HCT116 (cell line): ENCODE measurements around the gene ARSB. TPM values are rescaled to one million over a fixed set of nuclear protein-coding genes. Genes with fewer than 3 reads are reported as not detected.

Experiments used
- ATAC-seq: fragments of 200-7000 bp; cut with Tn5 transposase; 2 replicates; pipeline ENCODE4 v1.9.1; 2020; ENCODE audit warnings: mild to moderate bottlenecking, moderate library complexity
- BruUV-seq: library from RNA; stranded (reverse); fragments of 400-500 nt; replicated peaks from 2 replicates; lab custom pipeline; 2021; lab: Mats Ljungman, UMichigan
- CTCF ChIA-PET: fragments of 300-600 bp; sonication (Branson Sonifier 250); formaldehyde crosslinking; loops from one replicate; lab custom pipeline; 2021; ENCODE audit warnings: antibody characterized with exemption; lab: Charles Lee
- POLR2A ChIA-PET: fragments of 300-600, 350-600 bp; sonication (Branson Sonifier 250); formaldehyde crosslinking; loops from one replicate; lab custom pipeline; 2021; ENCODE audit warnings: antibody characterized with exemption; lab: Charles Lee
- RAD21 ChIA-PET, 2 experiments: fragments of 300-600 bp; sonication (Branson Sonifier 250); formaldehyde crosslinking; loops; one replicate each; lab custom pipeline; 2023; ENCODE audit warnings: low total read pairs in 2 of 2; ENCODE audit not compliant: uncharacterized antibody in 2 of 2, unreplicated experiment in 2 of 2, low non-redundant PET in 1 of 2; lab: Charles Lee
- DNase-seq: peaks from one replicate; pipeline ENCODE4 v3.0.0-alpha.2; 2010; ENCODE audit warnings: low read depth, low spot score
- H2AFZ ChIP-seq: fragments of 200-600 bp; shearing (Covaris generic), sonication (generic); 2 replicates; pipeline ENCODE4 v1.6.1; 2017; ENCODE audit warnings: low read depth, mixed run types, mixed read lengths, antibody characterized with exemption, low read length; ENCODE audit not compliant: poor library complexity, severe bottlenecking
- H3K27ac ChIP-seq: 2 replicates; pipeline ENCODE4 v1.5.1; 2012; ENCODE audit warnings: low read depth, low read length
- H3K27me3 ChIP-seq: fragments of 200-600 bp; sonication (generic); 2 replicates; pipeline ENCODE4 v1.6.1; 2016; ENCODE audit warnings: mixed run types, low read length, mixed read lengths; ENCODE audit not compliant: insufficient read depth
- H3K36me3 ChIP-seq, 2 experiments: fragments of 200-500 bp in 1 of 2; fragments of 200-600 bp in 1 of 2; sonication (Bioruptor generic) in 1 of 2; sonication (generic) in 1 of 2; 2 replicates each; pipeline versions ENCODE4 v1.5.1 to v1.6.1; 2014 to 2016; ENCODE audit warnings: low read length in 2 of 2, inconsistent platforms in 1 of 2, mixed read lengths in 1 of 2, mixed run types in 1 of 2; ENCODE audit not compliant: insufficient read depth in 2 of 2, control insufficient read depth in 1 of 2
- H3K4me1 ChIP-seq, 2 experiments: fragments of 200-600 bp in 1 of 2; sonication (generic) in 1 of 2; 2 replicates each; pipeline versions ENCODE4 v1.5.1 to v1.6.1; 2012 to 2017; ENCODE audit warnings: low read length in 2 of 2, inconsistent platforms in 1 of 2, mild to moderate bottlenecking in 1 of 2, mixed read lengths in 1 of 2, mixed run types in 1 of 2, moderate library complexity in 1 of 2; ENCODE audit not compliant: insufficient read depth in 2 of 2, control insufficient read depth in 1 of 2
- H3K4me2 ChIP-seq: fragments of 200-600 bp; sonication (generic); 2 replicates; pipeline ENCODE4 v1.6.1; 2017; ENCODE audit warnings: mixed run types, low read length, mixed read lengths
- H3K4me3 ChIP-seq, 2 experiments: fragments of 200-600 bp in 1 of 2; sonication (generic) in 1 of 2; replicated peaks in 1 of 2; 2 replicates each; pipeline ENCODE4 v1.5.1; 2011 to 2016; ENCODE audit warnings: low read length in 2 of 2, control low read depth in 1 of 2, low read depth in 1 of 2, mild to moderate bottlenecking in 1 of 2, mixed read lengths in 1 of 2, mixed run types in 1 of 2
- H3K79me2 ChIP-seq: fragments of 200-600 bp; sonication (generic); 2 replicates; pipeline ENCODE4 v1.6.1; 2017; ENCODE audit warnings: mild to moderate bottlenecking, mixed run types, low read length, moderate library complexity, mixed read lengths; ENCODE audit not compliant: insufficient read depth
- H3K9ac ChIP-seq: fragments of 200-600 bp; sonication (generic); 2 replicates; pipeline ENCODE4 v1.6.1; 2016; ENCODE audit warnings: low read length, mixed read lengths
- H3K9me2 ChIP-seq: fragments of 200-600 bp; sonication (generic), shearing (Covaris generic); 2 replicates; pipeline ENCODE4 v1.6.1; 2017; ENCODE audit warnings: mixed run types, mild to moderate bottlenecking, moderate library complexity; ENCODE audit not compliant: insufficient read depth
- H3K9me3 ChIP-seq, 2 experiments: fragments of 200-500 bp in 1 of 2; fragments of 200-600 bp in 1 of 2; sonication (Bioruptor generic) in 1 of 2; sonication (generic) in 1 of 2; 2 replicates each; pipeline ENCODE4 v1.6.1; 2014 to 2017; ENCODE audit warnings: low read length in 2 of 2, mixed read lengths in 2 of 2, inconsistent platforms in 1 of 2, low read depth in 1 of 2, mild to moderate bottlenecking in 1 of 2, mixed run types in 1 of 2, moderate library complexity in 1 of 2; ENCODE audit not compliant: control insufficient read depth in 1 of 2, insufficient read depth in 1 of 2
- H4K20me1 ChIP-seq: fragments of 200-600 bp; sonication (generic), shearing (Covaris generic); 2 replicates; pipeline ENCODE4 v1.6.1; 2017; ENCODE audit warnings: mixed run types, mild to moderate bottlenecking, moderate library complexity; ENCODE audit not compliant: insufficient read depth
- CBX3 ChIP-seq: IDR thresholded peaks from 2 replicates; pipeline ENCODE4 v1.6.1; 2012; ENCODE audit warnings: low read depth
- CEBPB ChIP-seq: IDR thresholded peaks from 2 replicates; pipeline ENCODE4 v1.6.1; 2012; ENCODE audit warnings: low read depth
- EGR1 ChIP-seq: IDR thresholded peaks from 2 replicates; pipeline ENCODE4 v1.6.1; 2012; ENCODE audit warnings: low read depth
- EZH2phosphoT487 ChIP-seq: fragments of 200-600 bp; IDR thresholded peaks from 2 replicates; pipeline ENCODE4 v1.6.1; 2018; ENCODE audit warnings: antibody characterized with exemption, borderline replicate concordance
- FOSL1 ChIP-seq: IDR thresholded peaks from 2 replicates; pipeline ENCODE4 v1.6.1; 2012; ENCODE audit warnings: low read depth
- POLR2A ChIP-seq: IDR thresholded peaks from 2 replicates; pipeline ENCODE4 v1.7.0; 2011; ENCODE audit warnings: borderline replicate concordance; ENCODE audit not compliant: insufficient read depth, insufficient read length; ENCODE audit errors: extremely low read depth
- POLR2AphosphoS5 ChIP-seq: IDR thresholded peaks from 2 replicates; pipeline ENCODE4 v1.6.1; 2011; ENCODE audit warnings: mild to moderate bottlenecking, low read depth, low read length, moderate library complexity
- RAD21 ChIP-seq: IDR thresholded peaks from 2 replicates; pipeline ENCODE4 v1.6.1; 2012; ENCODE audit warnings: low read depth, mild to moderate bottlenecking
- SIN3A ChIP-seq: IDR thresholded peaks from 2 replicates; pipeline ENCODE4 v1.6.1; 2012; ENCODE audit warnings: low read depth
- TCF7L2 ChIP-seq: IDR thresholded peaks from 2 replicates; pipeline ENCODE4 v1.7.0; 2011; ENCODE audit warnings: borderline replicate concordance, inconsistent platforms; ENCODE audit not compliant: insufficient read depth, insufficient read length; ENCODE audit errors: extremely low read depth
- YY1 ChIP-seq: IDR thresholded peaks from 2 replicates; pipeline ENCODE4 v1.6.1; 2011; ENCODE audit warnings: low read length, low read depth, moderate library complexity, mild to moderate bottlenecking; ENCODE audit not compliant: insufficient replicate concordance; ENCODE audit errors: extremely low read depth
- intact Hi-C: fragments of 100-400 bp; cut with micrococcal nuclease; formaldehyde crosslinking; loops from 2 replicates; pipeline ENCODE4 v1.10.0; 2022
- total RNA-seq: library from RNA; stranded (reverse); gene quantifications from one replicate; pipeline ENCODE4 v1.2.1, GENCODE V29; 2021; ENCODE audit not compliant: unreplicated experiment
- TF ChIP-seq, protein P1 (sequence below): IDR thresholded peaks from 2 replicates; pipeline ENCODE4 v1.6.1; 2012
- TF ChIP-seq, protein P2 (sequence below): IDR thresholded peaks from 2 replicates; pipeline ENCODE4 v1.6.1; 2012; ENCODE audit warnings: low read depth

The ARSB gene
- total RNA-seq, 1 experiment from 2014 or later: 4.8 TPM

DNA sequence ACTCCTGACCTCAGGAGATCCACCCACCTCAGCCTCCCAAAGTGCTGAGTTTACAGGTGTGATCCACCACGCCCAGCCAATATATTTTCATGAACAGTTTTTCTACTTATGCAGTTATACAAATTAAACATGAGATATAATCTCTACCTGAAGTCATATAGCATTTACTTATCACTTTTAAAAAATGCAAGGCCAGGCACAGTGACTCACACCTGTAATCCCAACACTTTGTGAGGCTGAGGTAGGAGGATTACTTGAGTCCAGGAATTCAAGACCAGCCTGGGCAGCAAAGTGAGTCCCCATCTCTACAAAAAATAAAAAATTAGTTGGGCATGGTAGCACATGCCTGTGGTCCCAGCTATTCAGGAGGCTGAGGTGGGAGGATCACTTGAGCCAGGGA lies 171.8 kb downstream of the ARSB start:
- DNase-seq: no peak
- no peak overlapping the region for H3K9ac ChIP-seq
- RAD21 ChIA-PET: no interaction called here
- H3K27ac ChIP-seq: no peak overlapping the region
- no peak overlapping the region for H3K4me2 ChIP-seq
- H3K9me3 ChIP-seq: no peaks in the 10 kb centered on the region
- TF ChIP-seq EZH2phosphoT487: no peak
- TF ChIP-seq POLR2AphosphoS5: no peak
- TF ChIP-seq FOSL1: no peak
- no peak for TF ChIP-seq CBX3
- TF ChIP-seq CEBPB: no peak
- no peak for TF ChIP-seq EGR1
- no peak for TF ChIP-seq POLR2A
- TF ChIP-seq SIN3A: no peak
- no peak for TF ChIP-seq YY1
- no peak for TF ChIP-seq TCF7L2
- TF ChIP-seq, protein P1, sequence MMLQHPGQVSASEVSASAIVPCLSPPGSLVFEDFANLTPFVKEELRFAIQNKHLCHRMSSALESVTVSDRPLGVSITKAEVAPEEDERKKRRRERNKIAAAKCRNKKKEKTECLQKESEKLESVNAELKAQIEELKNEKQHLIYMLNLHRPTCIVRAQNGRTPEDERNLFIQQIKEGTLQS: no peak
- TF ChIP-seq, protein P2, sequence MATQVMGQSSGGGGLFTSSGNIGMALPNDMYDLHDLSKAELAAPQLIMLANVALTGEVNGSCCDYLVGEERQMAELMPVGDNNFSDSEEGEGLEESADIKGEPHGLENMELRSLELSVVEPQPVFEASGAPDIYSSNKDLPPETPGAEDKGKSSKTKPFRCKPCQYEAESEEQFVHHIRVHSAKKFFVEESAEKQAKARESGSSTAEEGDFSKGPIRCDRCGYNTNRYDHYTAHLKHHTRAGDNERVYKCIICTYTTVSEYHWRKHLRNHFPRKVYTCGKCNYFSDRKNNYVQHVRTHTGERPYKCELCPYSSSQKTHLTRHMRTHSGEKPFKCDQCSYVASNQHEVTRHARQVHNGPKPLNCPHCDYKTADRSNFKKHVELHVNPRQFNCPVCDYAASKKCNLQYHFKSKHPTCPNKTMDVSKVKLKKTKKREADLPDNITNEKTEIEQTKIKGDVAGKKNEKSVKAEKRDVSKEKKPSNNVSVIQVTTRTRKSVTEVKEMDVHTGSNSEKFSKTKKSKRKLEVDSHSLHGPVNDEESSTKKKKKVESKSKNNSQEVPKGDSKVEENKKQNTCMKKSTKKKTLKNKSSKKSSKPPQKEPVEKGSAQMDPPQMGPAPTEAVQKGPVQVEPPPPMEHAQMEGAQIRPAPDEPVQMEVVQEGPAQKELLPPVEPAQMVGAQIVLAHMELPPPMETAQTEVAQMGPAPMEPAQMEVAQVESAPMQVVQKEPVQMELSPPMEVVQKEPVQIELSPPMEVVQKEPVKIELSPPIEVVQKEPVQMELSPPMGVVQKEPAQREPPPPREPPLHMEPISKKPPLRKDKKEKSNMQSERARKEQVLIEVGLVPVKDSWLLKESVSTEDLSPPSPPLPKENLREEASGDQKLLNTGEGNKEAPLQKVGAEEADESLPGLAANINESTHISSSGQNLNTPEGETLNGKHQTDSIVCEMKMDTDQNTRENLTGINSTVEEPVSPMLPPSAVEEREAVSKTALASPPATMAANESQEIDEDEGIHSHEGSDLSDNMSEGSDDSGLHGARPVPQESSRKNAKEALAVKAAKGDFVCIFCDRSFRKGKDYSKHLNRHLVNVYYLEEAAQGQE: no peak
- no peak for TF ChIP-seq RAD21
- TF ChIP-seq, all 23 proteins: peak for 0
- no peak for ATAC-seq
- no peaks in the 10 kb centered on the region for H3K79me2 ChIP-seq
- H2AFZ ChIP-seq: no peak overlapping the region
- BruUV-seq: no TSS peak
- no peaks in the 10 kb centered on the region for H3K36me3 ChIP-seq
- ChIA-PET CTCF (no interaction called here), POLR2A (no interaction called here)
- intact Hi-C loops: no loop called here
- H3K27me3 ChIP-seq: no peaks in the 10 kb centered on the region
- H3K4me3 ChIP-seq: no peak overlapping the region
- H4K20me1 ChIP-seq: no peaks in the 10 kb centered on the region
- H3K9me2 ChIP-seq: no peaks in the 10 kb centered on the region
- peaks cover 0 to 7% of the 10 kb centered on the region in 2 experiments; a peak in 1 of 4 replicates for H3K4me1 ChIP-seq
